ENCODE results near the gene DENND11. TPM values are rescaled to one million over a fixed set of nuclear protein-coding genes. Genes with fewer than 3 reads are reported as not detected.

DENND11 gene
- total RNA-seq, 2 donors from 2014 or later = 32.3 to 38.1 TPM

DNA sequence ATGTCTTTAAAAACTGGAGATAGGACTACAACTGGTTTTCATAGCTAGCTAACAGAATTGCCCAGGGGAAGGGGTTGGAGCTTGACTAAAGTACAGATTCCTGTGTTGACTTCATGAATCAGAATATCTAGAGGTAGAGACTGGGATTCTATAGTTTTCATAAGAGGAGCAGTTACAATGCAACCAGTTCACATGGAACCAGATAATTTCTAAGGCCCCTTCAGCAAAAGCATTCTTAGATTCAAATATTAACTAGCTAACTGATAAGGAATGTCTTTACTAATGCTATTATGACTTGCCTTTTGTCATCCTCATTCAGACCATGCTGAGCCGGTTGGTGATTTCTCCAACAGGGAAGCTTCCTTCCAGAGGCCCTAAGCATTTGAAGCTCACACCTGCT is 11.9 kb upstream of the DENND11 start:
- H3K9ac ChIP-seq (ENCODE audit: low read depth in 2 of 2, low read length in 2 of 2) = no peak overlapping the region
- H3K4me3 ChIP-seq = no peak overlapping the region
- H3K27me3 ChIP-seq = no peaks in the 10 kb centered on the region
- no peak overlapping the region for H3K27ac ChIP-seq
- no peaks in the 10 kb centered on the region for H3K36me3 ChIP-seq
- intact Hi-C loops (cut with DNase I) = no loop called here
- TF ChIP-seq CTCF (IDR thresholded peaks at IDR 0.05) = no peak
- H3K9me3 ChIP-seq = no peaks in the 10 kb centered on the region
- no peak for DNase-seq
- no peaks in the 10 kb centered on the region for H3K4me1 ChIP-seq

- intact Hi-C loops (cut with DNase I) = no loop called here
- H3K9ac ChIP-seq (ENCODE audit: low read depth in 2 of 2, low read length in 2 of 2) = no peak overlapping the region
- no peaks in the 10 kb centered on the region for H3K9me3 ChIP-seq
- H3K4me3 ChIP-seq = no peak overlapping the region
- no peak for DNase-seq
- no peak overlapping the region for H3K27ac ChIP-seq
- no peak for TF ChIP-seq CTCF (IDR thresholded peaks at IDR 0.05)
- H3K4me1 ChIP-seq = no peaks in the 10 kb centered on the region
- H3K36me3 ChIP-seq = no peaks in the 10 kb centered on the region
- H3K27me3 ChIP-seq = no peaks in the 10 kb centered on the region
Measured at GRCh38 chr7:141712603-141713255, 10.8 kb upstream of the DENND11 start.

DNA sequence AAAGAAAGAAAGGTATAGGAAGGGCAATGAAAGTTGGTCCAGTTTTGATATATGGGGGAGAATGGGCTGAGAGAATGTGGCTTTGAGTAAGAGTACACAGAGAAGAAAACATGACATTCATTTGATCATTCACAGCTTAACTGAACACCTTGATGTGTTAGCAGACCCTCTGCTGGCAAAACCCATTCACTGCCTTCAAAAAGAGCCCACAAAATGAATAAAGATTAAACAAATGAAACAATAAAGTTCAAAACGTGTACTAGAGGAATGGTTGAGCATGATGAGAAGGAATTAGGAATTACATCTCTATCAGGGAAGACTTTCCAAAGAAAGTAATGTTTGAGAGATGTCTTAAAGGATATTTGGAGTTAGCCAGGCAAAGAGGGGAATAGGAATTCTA is 8.3 kb upstream of the DENND11 start:
- Histone ChIP-seq H3K4me3 (no peak overlapping the region), H3K27me3 (no peaks in the 10 kb centered on the region)
- no peak for DNase-seq

GRCh38 chr7:141709749-141710148 is 7.8 kb upstream of the DENND11 start:
- no peak overlapping the region for H3K27ac ChIP-seq
- DNase-seq = no peak

More for the DNA sequence above, 8.3 kb upstream of the DENND11 start:
- TF ChIP-seq CTCF (IDR thresholded peaks at IDR 0.05) = no peak
- H3K36me3 ChIP-seq = no peaks in the 10 kb centered on the region
- no peak overlapping the region for H3K27ac ChIP-seq
- H3K4me1 ChIP-seq = peaks cover 8% of the 10 kb centered on the region
- intact Hi-C loops (cut with DNase I) = no loop called here
- H3K9me3 ChIP-seq = no peaks in the 10 kb centered on the region
- H3K9ac ChIP-seq (ENCODE audit: low read depth in 2 of 2, low read length in 2 of 2) = no peak overlapping the region

GRCh38 chr7:141709318-141709717 is 7.4 kb upstream of the DENND11 start:
- Histone ChIP-seq H3K36me3 (no peaks in the 10 kb centered on the region), H3K27me3 (no peaks in the 10 kb centered on the region), H3K9me3 (no peaks in the 10 kb centered on the region), H3K9ac (ENCODE audit: low read depth in 2 of 2, low read length in 2 of 2) (no peak overlapping the region), H3K4me1 (peaks cover 11% of the 10 kb centered on the region), H3K27ac (no peak overlapping the region), H3K4me3 (no peak overlapping the region)
- DNase-seq = no peak
- TF ChIP-seq CTCF (IDR thresholded peaks at IDR 0.05) = no peak
- intact Hi-C loops (cut with DNase I) = no loop called here

More at GRCh38 chr7:141709749-141710148, 7.8 kb upstream of the DENND11 start:
- Histone ChIP-seq H3K4me1 (peaks cover 8% of the 10 kb centered on the region), H3K9me3 (no peaks in the 10 kb centered on the region), H3K9ac (ENCODE audit: low read depth in 2 of 2, low read length in 2 of 2) (no peak overlapping the region), H3K36me3 (no peaks in the 10 kb centered on the region), H3K4me3 (no peak overlapping the region), H3K27me3 (no peaks in the 10 kb centered on the region)
- intact Hi-C loops (cut with DNase I) = no loop called here
- no peak for TF ChIP-seq CTCF (IDR thresholded peaks at IDR 0.05)
